HEK293T (cell line): ENCODE data around the gene ABCD1.

Experiments used
- BHLHE40 ChIP-seq: fragments of 450-650 bp; IDR thresholded peaks from 2 replicates; pipeline ENCODE4 v1.6.1; 2016; ENCODE audit warnings: mild to moderate bottlenecking, moderate library complexity, borderline replicate concordance
- FOXA1 ChIP-seq: fragments of 450-650 bp; IDR thresholded peaks from 2 replicates; pipeline ENCODE4 v1.6.1; 2016; ENCODE audit warnings: mild to moderate bottlenecking
- FOXM1 ChIP-seq: fragments of 450-650 bp; IDR thresholded peaks from 2 replicates; pipeline ENCODE4 v1.6.1; 2017; ENCODE audit warnings: mild to moderate bottlenecking, borderline replicate concordance
- HDGF ChIP-seq: fragments of 450-650 bp; IDR thresholded peaks from 2 replicates; pipeline ENCODE4 v1.6.1; 2017; ENCODE audit warnings: antibody characterized with exemption, borderline replicate concordance

- no peak for TF ChIP-seq BHLHE40
- TF ChIP-seq HDGF, result no peak
- TF ChIP-seq FOXM1, result no peak
- no peak for TF ChIP-seq FOXA1
Observed at GRCh38 chrX:153706799-153707198, 17.9 kb upstream of the ABCD1 start.
